Globus pallidus (tissue), 1 donor: Measurements from ENCODE around the gene MTHFD2.
"Not testable (repeated sequence)": the region's sequence is repeated elsewhere in the genome, so short reads cannot be mapped to it uniquely, and the experiment has no call there.

Source experiments
- DNase-seq: peaks from one replicate; pipeline ENCODE4 v3.0.0-alpha.2; 2015; ENCODE audit warnings: low spot score

The MTHFD2 gene

GRCh38 chr2:74198461-74199274 is at the start of gene MTHFD2:
Gene MTHFD2, plus strand, starts transcription at chr2:74198615. Its CDS starts 27 bp downstream, at chr2:74198642.
- DNase-seq, result peak; percentile 83

DNA sequence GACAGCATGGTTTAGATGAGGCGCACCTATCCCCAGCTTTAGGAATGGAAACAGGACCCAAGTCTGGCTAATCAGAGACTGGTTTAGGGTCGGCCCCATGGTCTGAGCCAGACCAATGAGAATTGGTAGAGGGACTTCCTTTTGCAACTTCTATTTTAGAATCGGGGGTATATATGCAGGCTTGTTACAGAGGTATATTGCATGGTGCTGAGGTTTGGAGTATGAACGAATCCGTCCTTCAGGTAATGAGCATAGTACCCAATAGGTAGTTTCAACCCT is 49.2 kb upstream of the MTHFD2 start:
- DNase-seq, result no peak

DNA sequence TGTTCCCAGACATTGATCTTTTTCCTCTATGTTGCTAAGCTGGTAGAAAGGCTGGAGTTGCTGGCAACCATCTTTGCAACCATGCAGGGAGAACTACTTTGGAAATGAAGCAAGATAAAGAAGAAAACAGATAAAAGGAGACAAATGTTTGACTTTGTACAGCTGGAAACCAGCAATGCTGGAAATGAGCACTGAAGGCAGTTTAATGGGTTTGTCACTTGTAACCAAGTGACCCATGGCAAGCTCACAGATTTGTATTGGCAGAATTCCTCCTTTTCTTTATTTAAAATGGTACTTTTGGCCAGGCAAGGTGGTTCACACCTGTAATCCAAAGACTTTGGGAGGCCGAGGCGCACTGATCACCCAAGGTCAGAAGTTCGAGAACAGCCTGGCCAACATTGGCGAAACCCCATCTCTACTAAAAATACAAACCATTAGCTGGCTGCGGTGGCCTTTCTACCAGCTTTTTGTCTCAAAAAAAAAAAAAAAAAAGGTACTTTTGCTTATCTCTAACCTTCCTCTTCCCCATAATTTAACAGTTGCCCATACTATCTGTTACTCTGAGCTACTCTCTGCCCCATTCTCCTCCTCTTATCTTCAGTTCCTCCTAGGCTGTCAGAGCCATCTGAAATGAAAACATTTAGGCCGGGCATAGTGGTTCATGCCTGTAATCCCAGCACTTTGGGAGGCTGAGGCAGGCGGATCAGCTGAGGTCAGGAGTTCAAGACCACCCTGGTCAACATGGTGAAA is 48.7 kb upstream of the MTHFD2 start:
- DNase-seq, result no peak

GRCh38 chr2:74152954-74153353 is 45.5 kb upstream of the MTHFD2 start:
- no peak for DNase-seq

GRCh38 chr2:74155830-74156229 is 42.6 kb upstream of the MTHFD2 start:
- DNase-seq, result no peak

- no peak for DNase-seq
Observed at GRCh38 chr2:74162951-74163350, 35.5 kb upstream of the MTHFD2 start.

DNA sequence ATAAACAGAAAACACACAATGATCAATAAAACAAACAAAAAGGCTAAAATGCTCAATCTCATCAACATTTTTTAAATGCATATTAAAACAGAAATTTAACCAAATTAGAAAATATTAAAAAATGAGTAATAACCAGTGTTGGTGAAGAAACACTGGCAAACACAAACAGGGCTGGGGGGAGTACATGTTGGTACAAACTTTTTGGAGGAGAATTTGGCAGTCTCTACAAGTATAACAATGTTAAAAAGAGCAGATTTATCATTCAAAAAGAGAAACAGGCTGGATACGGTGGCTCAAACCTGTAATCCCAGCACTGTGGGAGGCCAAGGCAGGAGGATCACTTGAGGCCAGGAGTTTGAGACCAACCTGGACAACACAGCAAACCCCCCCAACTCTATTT is 33.7 kb upstream of the MTHFD2 start:
- DNase-seq, result no peak

DNA sequence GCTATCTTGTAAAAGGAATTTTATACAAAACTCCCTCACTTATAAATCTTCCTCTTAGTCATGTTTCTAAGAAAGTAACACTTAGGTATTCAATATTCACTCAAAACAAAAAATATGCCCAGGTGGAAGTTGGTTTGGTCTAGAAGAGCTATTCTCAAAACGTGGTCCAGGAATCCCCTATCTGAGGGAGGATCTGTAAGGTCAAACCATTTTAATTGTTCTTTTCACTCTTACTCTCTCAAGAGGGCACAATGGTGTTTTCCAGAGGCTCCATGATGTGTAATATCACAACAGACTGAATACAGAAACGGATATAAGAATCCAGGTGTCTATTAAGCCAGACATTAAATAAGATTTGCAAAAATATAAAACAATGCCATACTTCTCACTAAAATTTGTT is 29.7 kb upstream of the MTHFD2 start:
- DNase-seq, result no peak

GRCh38 chr2:74174909-74175308 is 23.5 kb upstream of the MTHFD2 start:
- DNase-seq, result no peak

DNA sequence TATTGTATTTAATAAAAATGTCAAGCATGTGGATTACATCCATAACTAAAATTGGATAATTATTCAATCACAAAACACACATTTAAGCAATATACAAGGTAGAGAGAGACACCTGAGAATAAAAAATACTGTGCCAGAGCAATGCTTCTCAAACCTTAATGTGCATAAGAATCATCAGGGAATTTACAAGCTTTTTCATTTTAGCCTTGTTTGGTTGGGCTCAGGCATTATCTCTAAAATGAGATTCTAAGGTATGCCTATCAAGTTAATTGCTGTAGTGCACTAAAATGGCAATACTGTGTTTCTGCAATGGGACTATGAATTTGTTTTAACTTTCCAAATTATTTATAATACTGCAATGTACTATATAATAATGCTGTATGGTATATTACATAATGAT is 20.7 kb upstream of the MTHFD2 start:
- DNase-seq, result no peak

GRCh38 chr2:74178211-74179062 is 20.0 kb upstream of the MTHFD2 start, which contains the start of gene MOB1A:
Gene MOB1A, minus strand, starts transcription at chr2:74178879. Its CDS starts 205 bp downstream, at chr2:74178674.
- peak; percentile 98 for DNase-seq

DNA sequence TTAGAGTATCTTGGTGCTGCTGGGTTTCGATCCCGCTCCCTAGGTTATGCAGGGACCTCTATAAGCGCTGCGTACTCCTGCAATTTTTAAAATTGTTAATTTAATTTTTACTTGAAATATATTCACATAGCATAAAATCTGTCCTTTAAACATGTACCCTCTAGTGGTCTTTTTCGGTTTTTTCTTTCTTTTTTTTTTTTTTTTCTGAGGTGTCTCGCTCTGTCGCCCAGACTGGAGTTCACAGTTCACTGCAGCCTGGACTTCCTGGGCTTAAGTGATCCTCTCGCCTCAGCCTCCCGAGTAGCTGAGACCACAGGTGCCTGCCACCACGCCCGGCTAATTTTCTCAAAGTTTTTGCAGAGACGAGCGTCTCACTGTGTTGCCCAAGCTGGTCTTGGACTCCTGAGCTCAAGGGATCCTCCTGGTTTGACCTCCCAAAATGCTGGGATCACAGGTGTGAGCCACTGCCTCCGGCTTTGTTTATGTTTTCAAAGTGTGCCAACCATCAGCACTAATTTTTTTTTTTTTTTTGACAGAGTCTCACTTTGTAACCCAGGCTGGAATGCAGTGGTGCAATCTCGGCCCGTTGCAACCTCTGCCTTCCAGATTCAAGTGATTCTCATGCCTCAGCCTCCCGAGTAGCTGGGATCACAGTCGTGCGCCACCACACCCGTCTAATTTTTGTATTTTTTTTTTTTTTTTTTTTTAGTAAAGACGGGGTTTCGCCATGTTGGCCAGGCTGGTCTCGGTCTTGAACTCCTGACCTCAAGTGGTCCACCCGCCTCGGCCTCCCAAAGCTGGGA is 19.2 kb upstream of the MTHFD2 start:
- DNase-seq, result no peak

DNA sequence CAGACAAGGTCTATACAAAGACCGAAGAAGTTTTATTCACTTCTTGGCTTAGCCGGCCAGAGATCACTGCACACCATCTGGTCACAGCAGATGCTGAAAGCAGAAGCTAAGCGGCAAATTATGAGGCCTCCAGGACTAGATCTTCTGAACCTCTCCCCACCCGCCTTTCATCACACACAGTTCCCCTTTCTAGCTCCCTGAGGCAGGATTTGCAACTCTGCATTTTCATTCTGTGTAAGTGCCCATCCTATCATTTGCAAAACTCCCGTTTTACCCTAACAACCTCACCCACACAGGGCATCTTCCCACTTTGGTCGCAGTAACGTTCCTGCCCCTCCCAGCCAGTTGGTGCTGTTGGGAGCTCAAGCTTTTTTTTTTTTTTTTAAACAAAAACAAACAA is 16.7 kb upstream of the MTHFD2 start:
- DNase-seq, result peak; percentile 70

GRCh38 chr2:74183878-74184277 is 14.5 kb upstream of the MTHFD2 start:
- DNase-seq, result no peak

- DNase-seq, result peak; percentile 62
Observed at GRCh38 chr2:74186038-74186437, 12.4 kb upstream of the MTHFD2 start.

GRCh38 chr2:74186706-74187105 is 11.7 kb upstream of the MTHFD2 start:
- DNase-seq, result not testable (repeated sequence)

- no peak for DNase-seq
Observed at GRCh38 chr2:74188018-74188601, 10.3 kb upstream of the MTHFD2 start.

- DNase-seq, result no peak
Observed at GRCh38 chr2:74188696-74189095, 9.7 kb upstream of the MTHFD2 start.

GRCh38 chr2:74191596-74192380 is 6.6 kb upstream of the MTHFD2 start:
- no peak for DNase-seq

DNA sequence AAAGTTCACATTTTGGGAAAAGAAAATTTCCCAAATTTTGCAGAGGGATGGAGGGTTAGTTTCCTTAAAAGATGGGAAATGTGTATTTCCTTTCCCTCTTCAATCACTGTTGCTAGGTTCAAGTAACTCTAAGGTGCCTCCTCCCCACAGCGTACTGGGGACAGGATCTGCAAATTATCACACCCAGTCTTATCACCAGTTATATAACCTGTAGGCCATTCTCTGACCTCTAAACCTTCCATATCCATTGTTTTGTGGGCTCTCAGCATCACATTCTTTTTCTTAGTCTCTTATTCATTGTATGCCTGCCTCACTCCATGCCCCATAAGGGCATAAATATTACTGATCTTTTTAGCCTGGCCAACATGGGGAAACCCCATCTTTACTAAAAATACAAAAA is 3.6 kb upstream of the MTHFD2 start:
- DNase-seq, result no peak

DNA sequence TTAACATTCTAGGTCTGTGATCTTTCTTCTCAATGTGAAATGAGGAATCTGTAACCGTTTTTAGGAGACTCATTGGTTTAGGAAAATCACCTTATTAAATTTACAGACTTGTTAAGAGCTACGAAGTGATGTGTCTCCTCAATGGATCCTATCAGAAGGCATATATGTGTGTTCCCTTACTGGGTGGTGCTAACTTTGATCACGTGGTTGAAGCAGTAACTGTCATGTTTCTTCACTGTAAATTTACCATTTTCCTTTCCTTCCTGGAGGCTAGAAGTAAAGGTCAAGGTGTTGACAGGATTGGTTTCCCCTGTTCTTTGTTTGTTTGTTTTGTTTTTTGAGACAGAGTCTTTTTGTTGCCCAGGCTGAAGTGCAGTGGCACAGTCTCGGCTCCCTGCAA is 1.4 kb upstream of the MTHFD2 start:
- DNase-seq, result no peak
